Astrocyte (in vitro differentiated cells and primary cell): ENCODE data around the gene YEATS4.

Experiments
- EZH2 ChIP-seq: IDR thresholded peaks from 2 replicates; pipeline ENCODE4 v1.6.1; 2012; ENCODE audit warnings: mild to moderate bottlenecking, low read length, inconsistent platforms; ENCODE audit not compliant: insufficient read depth
- TF ChIP-seq, protein P1 (sequence below): IDR thresholded peaks from 2 replicates; pipeline ENCODE4 v1.5.1; 2011; ENCODE audit warnings: low read depth, mild to moderate bottlenecking, inconsistent platforms, low read length, moderate library complexity; ENCODE audit not compliant: insufficient read depth

- TF ChIP-seq, protein P1, sequence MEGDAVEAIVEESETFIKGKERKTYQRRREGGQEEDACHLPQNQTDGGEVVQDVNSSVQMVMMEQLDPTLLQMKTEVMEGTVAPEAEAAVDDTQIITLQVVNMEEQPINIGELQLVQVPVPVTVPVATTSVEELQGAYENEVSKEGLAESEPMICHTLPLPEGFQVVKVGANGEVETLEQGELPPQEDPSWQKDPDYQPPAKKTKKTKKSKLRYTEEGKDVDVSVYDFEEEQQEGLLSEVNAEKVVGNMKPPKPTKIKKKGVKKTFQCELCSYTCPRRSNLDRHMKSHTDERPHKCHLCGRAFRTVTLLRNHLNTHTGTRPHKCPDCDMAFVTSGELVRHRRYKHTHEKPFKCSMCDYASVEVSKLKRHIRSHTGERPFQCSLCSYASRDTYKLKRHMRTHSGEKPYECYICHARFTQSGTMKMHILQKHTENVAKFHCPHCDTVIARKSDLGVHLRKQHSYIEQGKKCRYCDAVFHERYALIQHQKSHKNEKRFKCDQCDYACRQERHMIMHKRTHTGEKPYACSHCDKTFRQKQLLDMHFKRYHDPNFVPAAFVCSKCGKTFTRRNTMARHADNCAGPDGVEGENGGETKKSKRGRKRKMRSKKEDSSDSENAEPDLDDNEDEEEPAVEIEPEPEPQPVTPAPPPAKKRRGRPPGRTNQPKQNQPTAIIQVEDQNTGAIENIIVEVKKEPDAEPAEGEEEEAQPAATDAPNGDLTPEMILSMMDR = no peak
- no peak for TF ChIP-seq EZH2
Measured at GRCh38 chr12:69337311-69338090, 22.0 kb upstream of the YEATS4 start.
